ENCODE results near the gene FHIP1A. TPM values are rescaled to one million over a fixed set of nuclear protein-coding genes. Genes with fewer than 3 reads are reported as not detected.

The FHIP1A gene
- total and polyA plus RNA-seq, 2 of the 13 experiments (the other 11 are each of a cell fraction or from before 2014, with no cell fraction given): 4.1 to 6.2 TPM

GRCh38 chr4:151362404-151363164 lies 46.4 kb upstream of the FHIP1A start (continued):
- TF ChIP-seq, protein P1, sequence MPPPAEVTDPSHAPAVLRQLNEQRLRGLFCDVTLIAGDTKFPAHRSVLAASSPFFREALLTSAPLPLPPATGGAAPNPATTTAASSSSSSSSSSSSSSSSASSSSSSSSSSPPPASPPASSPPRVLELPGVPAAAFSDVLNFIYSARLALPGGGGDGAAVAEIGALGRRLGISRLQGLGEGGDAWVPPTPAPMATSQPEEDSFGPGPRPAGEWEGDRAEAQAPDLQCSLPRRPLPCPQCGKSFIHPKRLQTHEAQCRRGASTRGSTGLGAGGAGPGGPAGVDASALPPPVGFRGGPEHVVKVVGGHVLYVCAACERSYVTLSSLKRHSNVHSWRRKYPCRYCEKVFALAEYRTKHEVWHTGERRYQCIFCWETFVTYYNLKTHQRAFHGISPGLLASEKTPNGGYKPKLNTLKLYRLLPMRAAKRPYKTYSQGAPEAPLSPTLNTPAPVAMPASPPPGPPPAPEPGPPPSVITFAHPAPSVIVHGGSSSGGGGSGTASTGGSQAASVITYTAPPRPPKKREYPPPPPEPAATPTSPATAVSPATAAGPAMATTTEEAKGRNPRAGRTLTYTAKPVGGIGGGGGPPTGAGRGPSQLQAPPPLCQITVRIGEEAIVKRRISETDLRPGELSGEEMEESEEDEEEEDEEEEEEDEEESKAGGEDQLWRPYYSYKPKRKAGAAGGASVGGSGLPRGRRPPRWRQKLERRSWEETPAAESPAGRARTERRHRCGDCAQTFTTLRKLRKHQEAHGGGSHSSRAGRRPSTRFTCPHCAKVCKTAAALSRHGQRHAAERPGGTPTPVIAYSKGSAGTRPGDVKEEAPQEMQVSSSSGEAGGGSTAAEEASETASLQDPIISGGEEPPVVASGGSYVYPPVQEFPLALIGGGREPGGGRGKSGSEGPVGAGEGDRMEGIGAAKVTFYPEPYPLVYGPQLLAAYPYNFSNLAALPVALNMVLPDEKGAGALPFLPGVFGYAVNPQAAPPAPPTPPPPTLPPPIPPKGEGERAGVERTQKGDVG (CRISPR knock-in tag; IDR thresholded peaks at IDR 0.05; ENCODE audit: borderline replicate concordance): no peak
- TF ChIP-seq NFIC (IDR thresholded peaks at IDR 0.05; ENCODE audit: low read length): no peak
- TF ChIP-seq, protein P2, sequence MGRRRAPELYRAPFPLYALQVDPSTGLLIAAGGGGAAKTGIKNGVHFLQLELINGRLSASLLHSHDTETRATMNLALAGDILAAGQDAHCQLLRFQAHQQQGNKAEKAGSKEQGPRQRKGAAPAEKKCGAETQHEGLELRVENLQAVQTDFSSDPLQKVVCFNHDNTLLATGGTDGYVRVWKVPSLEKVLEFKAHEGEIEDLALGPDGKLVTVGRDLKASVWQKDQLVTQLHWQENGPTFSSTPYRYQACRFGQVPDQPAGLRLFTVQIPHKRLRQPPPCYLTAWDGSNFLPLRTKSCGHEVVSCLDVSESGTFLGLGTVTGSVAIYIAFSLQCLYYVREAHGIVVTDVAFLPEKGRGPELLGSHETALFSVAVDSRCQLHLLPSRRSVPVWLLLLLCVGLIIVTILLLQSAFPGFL (CRISPR knock-in tag; IDR thresholded peaks at IDR 0.05): no peak
- TF ChIP-seq KAT8 (CRISPR knock-in tag; IDR thresholded peaks at IDR 0.05): peak; percentile 47; the same call in 1 of the 2 replicates
- 0 out of 2 replicates have a peak, but pooled peaks have one; percentile 12 for TF ChIP-seq ZNF12 (CRISPR knock-in tag; IDR thresholded peaks at IDR 0.05)
- TF ChIP-seq PRDM15 (CRISPR knock-in tag; IDR thresholded peaks at IDR 0.05): no peak
- TF ChIP-seq ZNF451 (CRISPR knock-in tag; IDR thresholded peaks at IDR 0.05): no peak
- peak; percentile 47; the same call in 1 of the 2 replicates for TF ChIP-seq GATAD1 (CRISPR knock-in tag; IDR thresholded peaks at IDR 0.05)
- TF ChIP-seq, protein P3, sequence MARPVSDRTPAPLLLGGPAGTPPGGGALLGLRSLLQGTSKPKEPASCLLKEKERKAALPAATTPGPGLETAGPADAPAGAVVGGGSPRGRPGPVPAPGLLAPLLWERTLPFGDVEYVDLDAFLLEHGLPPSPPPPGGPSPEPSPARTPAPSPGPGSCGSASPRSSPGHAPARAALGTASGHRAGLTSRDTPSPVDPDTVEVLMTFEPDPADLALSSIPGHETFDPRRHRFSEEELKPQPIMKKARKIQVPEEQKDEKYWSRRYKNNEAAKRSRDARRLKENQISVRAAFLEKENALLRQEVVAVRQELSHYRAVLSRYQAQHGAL (CRISPR knock-in tag; IDR thresholded peaks at IDR 0.05; ENCODE audit: not compliant biosample characterization): no peak
- no peak for TF ChIP-seq ZNF333 (CRISPR knock-in tag; IDR thresholded peaks at IDR 0.05; ENCODE audit: borderline replicate concordance)
- TF ChIP-seq FLYWCH1 (CRISPR knock-in tag; IDR thresholded peaks at IDR 0.05): no peak
- TF ChIP-seq PATZ1 (CRISPR knock-in tag; IDR thresholded peaks at IDR 0.05): peak; percentile 58; the same call in 1 of the 2 replicates
- TF ChIP-seq BRCA1 (CRISPR knock-in tag; IDR thresholded peaks at IDR 0.05): no peak
- no peak for TF ChIP-seq U2AF1 (optimal IDR thresholded peaks at IDR 0.05; ENCODE audit: low read depth, low read length)
- no peak for TF ChIP-seq ARHGAP35 (CRISPR knock-in tag; IDR thresholded peaks at IDR 0.05; ENCODE audit: borderline replicate concordance)
- TF ChIP-seq, protein P4, sequence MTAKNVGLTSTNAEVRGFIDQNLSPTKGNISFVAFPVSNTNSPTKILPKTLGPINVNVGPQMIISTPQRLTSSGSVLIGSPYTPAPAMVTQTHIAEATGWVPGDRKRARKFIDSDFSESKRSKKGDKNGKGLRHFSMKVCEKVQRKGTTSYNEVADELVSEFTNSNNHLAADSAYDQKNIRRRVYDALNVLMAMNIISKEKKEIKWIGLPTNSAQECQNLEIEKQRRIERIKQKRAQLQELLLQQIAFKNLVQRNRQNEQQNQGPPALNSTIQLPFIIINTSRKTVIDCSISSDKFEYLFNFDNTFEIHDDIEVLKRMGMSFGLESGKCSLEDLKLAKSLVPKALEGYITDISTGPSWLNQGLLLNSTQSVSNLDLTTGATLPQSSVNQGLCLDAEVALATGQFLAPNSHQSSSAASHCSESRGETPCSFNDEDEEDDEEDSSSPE (CRISPR knock-in tag; IDR thresholded peaks at IDR 0.05): no peak

Data from HepG2 (cell line).